ENCODE data around the gene RFXANK. TPM values are rescaled to one million over a fixed set of nuclear protein-coding genes. Genes with fewer than 3 reads are reported as not detected.

The RFXANK gene
- total RNA-seq, 2 donors from 2014 or later: 88.2 to 122 TPM

DNA sequence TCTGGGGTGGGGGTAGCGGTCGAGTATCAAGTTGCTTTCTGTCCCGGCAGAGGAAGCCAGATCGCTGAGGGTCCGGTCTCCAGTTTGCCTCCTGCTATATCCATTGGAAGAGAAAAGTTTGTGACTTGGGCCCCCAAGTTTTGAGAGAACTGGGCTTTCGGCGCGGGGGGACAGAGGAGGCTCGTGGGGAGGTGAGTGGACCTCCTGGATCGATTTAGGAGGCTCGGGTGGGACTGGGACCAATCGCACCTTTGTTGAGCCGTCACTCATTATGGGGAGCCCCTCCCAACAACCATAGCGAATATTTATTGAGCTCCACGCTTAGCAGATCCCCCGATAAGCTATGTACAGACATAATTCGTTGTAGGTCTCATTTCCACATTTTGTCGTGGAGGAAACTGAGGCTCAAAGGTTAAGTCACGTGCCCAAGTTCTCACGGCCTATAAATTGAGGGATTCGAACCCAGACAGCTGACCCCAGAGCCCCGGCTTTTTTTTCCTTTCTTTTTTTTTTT, 909 bp downstream of the RFXANK start:
- Mint-ChIP-seq H3K27ac (peak overlapping the region; percentile 96 to 99), H3K36me3 (peaks cover 16 to 30% of the 10 kb centered on the region in 2 donors), H3K9me3 (no peaks in the 10 kb centered on the region)
- no peak for DNase-seq (ENCODE audit: low spot score in 2 of 2)
- ATAC-seq: peak in 1 of 2 donors; percentile 5

DNA sequence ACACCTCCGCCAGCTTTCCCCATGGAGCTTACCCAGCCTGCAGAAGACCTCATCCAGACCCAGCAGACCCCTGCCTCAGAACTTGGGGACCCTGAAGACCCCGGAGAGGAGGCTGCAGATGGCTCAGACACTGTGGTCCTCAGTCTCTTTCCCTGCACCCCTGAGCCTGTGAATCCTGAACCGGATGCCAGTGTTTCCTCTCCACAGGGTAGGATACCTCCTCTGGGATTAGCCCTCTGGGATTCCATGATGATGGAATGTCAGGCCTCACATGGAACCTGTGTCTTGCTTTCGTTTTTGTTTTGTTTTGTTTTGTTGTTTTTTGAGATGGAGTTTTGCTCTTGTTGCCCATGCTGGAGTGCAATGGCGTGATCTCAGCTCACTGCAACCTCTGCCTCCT, 1.9 kb downstream of the RFXANK start:
- Mint-ChIP-seq H3K9me3 (no peaks in the 10 kb centered on the region), H3K27ac (peak overlapping the region; percentile 96 to 99), H3K36me3 (peaks cover 14 to 29% of the 10 kb centered on the region in 2 donors)
- DNase-seq (ENCODE audit: low spot score in 2 of 2): no peak
- ATAC-seq: no peak

DNA sequence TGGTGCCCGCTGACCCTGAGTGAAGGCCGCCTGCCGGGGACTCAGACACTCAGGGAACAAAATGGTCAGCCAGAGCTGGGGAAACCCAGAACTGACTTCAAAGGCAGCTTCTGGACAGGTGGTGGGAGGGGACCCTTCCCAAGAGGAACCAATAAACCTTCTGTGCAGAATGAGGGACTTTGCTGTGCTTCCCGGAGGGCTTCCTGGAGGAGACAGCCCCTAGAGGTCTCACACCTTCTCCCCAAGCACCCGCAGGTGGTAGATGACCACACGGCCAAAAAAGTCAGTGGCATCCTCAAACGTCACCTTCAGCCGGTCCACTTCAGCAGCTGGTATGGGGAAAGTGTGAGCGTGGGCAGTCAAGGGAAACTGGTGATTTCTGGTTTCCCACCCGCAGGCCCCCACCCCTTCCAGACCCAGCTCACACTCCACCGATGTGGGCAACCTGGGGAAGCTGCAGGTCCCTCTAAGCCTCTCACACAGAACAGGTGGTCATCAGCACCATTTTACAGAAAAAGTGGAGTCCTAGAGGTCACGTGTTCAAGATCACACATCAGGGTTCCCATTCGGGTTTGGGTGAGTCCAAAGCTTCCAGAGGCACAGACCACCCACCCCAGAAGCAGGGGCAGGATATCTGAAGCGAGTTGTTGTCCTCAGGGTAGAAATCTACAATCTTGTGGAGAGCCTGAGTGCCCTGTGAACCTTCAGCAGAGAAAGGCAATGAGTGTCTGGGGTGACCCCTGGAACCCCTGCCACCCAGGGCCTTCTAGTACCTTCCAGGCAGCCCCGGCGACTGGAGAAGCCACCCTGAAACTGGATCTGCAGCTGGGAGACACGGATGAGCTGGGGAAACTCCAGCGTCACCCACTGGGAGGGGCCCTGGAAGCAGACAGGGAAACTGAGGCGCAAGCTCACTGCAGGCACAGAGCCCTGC, 9.9 kb downstream of the RFXANK start:
- H3K36me3 Mint-ChIP-seq: peaks cover 18 to 40% of the 10 kb centered on the region in 2 donors
- no peak for ATAC-seq
- DNase-seq (ENCODE audit: low spot score in 2 of 2): no peak

DNA sequence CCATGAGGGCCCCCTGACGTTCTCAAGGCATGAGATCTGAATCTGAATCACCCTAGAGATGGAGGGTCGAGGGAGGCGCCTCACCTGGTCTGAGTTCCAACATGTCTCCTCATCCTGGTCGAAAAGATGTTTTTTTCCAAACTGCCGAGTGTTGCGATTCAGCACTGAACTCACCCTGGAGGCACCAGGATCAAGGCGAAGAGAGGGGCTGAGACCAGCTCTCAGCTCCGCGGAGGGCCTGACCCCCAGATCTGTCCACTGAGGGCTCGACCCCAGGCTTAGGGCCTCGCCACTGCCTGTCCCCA, 10.6 kb downstream of the RFXANK start:
- DNase-seq (ENCODE audit: low spot score in 2 of 2) (no peak), ATAC-seq (no peak)
- peaks cover 0 to 14% of the 10 kb centered on the region in 2 donors for H3K9me3 Mint-ChIP-seq
- H3K36me3 Mint-ChIP-seq: peaks cover 18 to 40% of the 10 kb centered on the region in 2 donors
- H3K27ac Mint-ChIP-seq: peak overlapping the region; percentile 92 to 97

More for the DNA sequence above, 9.9 kb downstream of the RFXANK start:
- Mint-ChIP-seq H3K9me3 (peaks cover 0 to 7% of the 10 kb centered on the region in 2 donors), H3K27ac (peak overlapping the region; percentile 92 to 97)

DNA sequence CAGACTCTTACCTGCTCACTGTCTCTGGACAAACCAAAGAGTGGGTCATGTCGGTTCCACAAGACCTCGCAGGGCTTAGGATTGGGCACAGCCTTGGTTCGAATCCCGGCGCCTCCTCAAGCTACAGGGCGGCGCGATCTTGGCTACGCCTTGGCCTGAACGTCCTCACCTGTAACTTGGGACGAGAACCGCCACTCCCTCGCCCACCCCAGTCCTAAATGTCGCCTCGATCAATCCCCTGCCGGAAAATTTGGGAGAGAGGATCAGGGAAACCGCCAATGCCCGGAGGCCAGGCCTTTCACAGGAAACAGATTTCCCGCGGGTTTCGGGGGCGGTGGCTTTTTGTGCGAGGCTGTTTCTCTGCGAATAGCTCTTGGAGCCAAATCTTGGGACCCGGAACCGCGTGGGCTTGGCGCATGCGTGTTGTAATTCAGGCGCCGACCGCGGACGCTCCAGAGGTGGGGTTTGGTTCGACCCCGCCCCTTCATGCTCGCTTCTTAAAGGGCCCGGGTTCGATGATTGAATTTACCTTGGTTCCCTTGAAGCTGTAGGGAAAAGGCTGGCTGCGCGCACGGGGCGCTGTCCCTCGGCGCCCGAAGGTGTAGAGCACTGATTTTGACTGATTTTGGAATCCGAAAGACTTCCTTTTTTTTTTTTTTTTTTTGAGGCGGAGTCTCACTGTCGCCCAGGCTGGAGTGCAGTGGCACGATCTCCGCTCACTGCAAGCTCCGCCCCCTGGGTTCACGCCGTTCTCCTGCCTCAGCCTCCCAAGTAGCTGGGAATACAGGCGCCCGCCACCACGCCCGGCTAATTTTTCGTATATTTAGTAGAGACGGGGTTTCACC, 11.2 kb downstream of the RFXANK start, which contains the start of gene NR2C2AP:
NR2C2AP (minus strand) TSS at position 403 of the 845 bp plus-strand sequence; CDS start at position 49, 354 bp downstream.
- H3K27ac Mint-ChIP-seq: peak within 1 kb of the TSS; percentile 92 to 97
- peaks cover 18 to 34% of the 10 kb centered on the region in 2 donors for H3K36me3 Mint-ChIP-seq
- peaks cover 0 to 16% of the 10 kb centered on the region in 2 donors for H3K9me3 Mint-ChIP-seq
- DNase-seq (ENCODE audit: low spot score in 2 of 2): peak; percentile 91 to 93
- peak; percentile 91 to 93 for ATAC-seq

DNA sequence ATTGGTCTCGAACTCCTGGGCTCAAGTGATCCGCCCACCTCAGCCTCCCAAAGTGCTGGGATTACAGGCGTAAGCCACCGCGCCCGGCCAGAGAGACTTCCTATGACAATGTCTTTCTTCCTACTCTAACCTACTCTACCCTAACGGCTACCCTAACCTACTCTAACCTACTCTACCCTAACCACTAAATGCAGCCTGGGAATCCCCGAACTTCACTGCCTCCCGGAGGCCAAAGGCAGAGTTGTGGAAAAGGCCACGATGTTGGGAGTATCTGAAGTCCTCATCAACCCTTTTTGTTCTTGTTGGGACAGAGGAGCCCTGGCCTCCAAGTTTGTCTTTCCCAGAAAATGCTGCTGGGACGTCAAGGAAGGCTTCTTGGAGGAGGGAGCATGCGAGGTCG, 12.1 kb downstream of the RFXANK start:
- peaks cover 18 to 31% of the 10 kb centered on the region in 2 donors for H3K36me3 Mint-ChIP-seq
- peak overlapping the region in 1 of 2 donors; percentile 92 for H3K27ac Mint-ChIP-seq
- peaks cover 0 to 16% of the 10 kb centered on the region in 2 donors for H3K9me3 Mint-ChIP-seq
- DNase-seq (ENCODE audit: low spot score in 2 of 2): no peak
- no peak for ATAC-seq

DNA sequence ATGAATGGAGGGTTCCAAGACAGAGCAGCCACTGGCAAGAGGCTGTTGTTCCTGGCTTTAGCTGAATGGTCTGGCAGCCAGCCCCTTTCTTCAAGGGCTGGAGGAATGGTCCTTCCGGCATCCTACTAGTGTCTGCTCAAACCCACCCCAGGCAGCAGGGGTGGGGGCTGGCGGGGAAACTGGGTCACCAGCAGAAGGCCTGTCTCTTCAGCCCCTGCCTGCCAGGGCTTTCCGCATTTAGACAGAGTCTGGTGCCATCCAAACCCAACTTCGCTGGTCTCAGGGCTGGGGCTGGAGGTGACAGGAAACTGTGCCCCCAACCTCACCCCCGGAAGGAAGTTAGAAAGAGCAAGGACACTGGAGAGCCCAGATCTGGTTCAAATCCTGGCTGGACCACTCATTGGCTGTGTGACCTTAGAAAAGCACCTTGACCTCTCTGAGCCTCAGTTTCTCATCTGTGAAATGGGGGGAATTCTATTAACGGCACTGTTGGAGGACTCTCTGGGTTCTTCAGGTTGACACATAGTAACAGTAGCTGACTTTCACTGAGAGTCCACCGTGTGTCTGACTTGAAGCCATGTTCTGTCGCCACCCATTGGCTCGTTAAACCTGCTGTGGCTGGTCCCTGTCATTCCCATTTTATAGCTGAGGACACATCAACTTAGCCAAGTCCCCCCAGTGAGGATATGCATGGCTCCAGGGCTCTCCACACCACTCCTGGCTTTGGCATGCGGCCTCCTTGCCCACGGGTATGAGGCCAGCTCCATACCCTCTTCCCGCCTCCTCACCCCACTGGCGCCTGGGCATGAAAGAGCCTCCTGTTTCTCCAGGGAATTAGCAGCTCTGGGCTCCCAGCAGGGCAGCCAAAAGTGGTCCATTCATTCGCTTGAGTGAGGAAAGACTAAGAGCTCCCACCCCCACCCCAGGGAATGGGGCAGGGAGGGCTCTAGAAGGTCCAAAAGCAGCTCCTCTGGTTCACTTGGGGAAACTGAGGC, 13.7 kb downstream of the RFXANK start:
- ATAC-seq (no peak), DNase-seq (ENCODE audit: low spot score in 2 of 2) (no peak)
- H3K36me3 Mint-ChIP-seq: peaks cover 18 to 22% of the 10 kb centered on the region in 2 donors
- H3K9me3 Mint-ChIP-seq: peaks cover 0 to 16% of the 10 kb centered on the region in 2 donors
- H3K27ac Mint-ChIP-seq: no peak overlapping the region

DNA sequence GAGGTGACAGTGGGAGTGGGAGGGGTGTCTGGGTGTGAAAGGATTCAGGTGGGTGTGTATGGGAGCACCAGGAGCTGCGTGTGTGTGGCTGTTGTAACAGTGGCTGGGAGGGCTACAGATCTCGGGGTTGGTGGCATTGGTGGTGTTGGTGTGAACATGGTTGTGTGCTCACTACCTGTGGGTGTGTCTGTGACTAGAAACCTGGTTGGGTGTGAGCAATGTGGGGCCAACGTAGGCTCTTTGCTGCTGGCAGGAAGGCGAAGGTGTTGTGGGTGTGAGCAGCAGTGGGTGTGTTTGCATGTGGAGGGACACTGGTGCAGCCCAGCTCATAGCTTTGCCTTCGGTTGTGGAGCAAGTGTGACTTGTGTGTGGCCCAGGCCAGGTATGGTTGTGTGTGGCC, 14.9 kb downstream of the RFXANK start:
- DNase-seq (ENCODE audit: low spot score in 2 of 2) (no peak), ATAC-seq (no peak)
- H3K9me3 Mint-ChIP-seq: peaks cover 0 to 16% of the 10 kb centered on the region in 2 donors
- no peak overlapping the region for H3K27ac Mint-ChIP-seq
- peaks cover 14 to 20% of the 10 kb centered on the region in 2 donors for H3K36me3 Mint-ChIP-seq

DNA sequence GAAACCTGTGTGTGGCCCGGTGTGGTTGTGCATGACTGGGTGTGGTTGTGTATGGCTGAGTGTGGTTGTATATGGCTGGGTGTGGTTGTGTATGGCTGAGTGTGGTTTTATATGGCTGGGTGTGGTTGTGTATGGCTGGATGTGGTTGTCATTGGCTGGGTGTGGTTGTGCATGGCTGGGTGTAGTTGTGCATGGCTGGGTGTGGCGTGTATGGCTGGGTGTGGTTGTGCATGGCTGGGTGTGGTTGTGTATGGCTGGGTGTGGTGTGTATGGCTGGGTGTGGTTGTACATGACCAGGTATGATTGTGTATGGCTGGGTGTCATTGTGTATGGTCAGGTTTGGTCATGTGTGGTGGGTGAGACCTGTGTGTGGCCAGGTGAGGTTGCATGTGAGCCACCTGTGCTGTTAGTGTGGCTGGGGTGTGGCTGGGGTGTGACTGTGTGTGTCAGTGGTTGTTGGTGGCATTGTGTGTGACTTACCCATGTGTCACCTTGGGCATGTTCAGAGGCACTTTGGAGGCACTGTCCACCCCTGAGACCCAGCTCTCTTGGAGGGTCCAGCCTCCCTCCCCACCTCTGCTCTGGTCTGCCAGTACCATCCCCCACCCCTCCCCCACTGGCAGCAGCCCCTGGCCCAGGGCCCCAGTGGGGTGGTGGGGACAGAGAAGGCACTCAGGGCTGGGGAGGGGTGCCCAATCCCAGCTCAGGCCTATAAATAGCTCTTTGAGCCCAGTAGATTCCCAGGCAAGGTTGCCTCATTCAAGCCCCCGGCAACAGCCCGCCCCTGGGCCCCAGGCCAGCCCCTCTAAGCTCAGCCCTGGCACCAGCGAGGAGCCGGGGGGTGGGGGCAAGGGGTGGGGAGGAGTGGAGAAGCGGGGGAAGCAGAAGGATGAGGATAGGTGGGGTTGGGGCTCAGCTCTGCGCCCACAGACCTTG, 15.8 kb downstream of the RFXANK start:
- DNase-seq (ENCODE audit: low spot score in 2 of 2): no peak
- Mint-ChIP-seq H3K27ac (no peak overlapping the region), H3K9me3 (peaks cover 0 to 16% of the 10 kb centered on the region in 2 donors), H3K36me3 (peaks cover 5 to 10% of the 10 kb centered on the region in 2 donors)
- no peak for ATAC-seq

DNA sequence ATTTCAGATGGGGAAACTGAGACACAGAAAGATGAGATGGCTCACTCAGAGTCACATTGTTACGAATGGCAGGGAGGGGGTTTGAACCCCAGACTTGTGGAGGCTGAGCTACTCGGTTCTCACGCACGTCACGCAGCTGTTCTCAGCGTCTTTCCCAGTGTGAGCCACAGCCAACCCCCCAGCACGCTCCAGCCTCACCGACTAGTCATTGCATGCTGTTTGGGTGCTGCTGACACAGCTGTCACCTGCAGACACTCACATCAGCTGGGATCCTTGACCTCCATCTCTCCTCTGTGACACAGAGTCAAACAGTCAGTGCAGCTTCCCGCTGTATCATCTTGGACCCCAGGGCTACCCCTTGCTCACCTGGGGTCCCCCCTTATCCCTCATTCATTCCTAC, 17.3 kb downstream of the RFXANK start:
- DNase-seq (ENCODE audit: low spot score in 2 of 2) (no peak), ATAC-seq (no peak)
- H3K9me3 Mint-ChIP-seq: peaks cover 0 to 12% of the 10 kb centered on the region in 2 donors
- H3K27ac Mint-ChIP-seq: no peak overlapping the region
- H3K36me3 Mint-ChIP-seq: peaks cover under 1 to 5% of the 10 kb centered on the region in 2 donors

DNA sequence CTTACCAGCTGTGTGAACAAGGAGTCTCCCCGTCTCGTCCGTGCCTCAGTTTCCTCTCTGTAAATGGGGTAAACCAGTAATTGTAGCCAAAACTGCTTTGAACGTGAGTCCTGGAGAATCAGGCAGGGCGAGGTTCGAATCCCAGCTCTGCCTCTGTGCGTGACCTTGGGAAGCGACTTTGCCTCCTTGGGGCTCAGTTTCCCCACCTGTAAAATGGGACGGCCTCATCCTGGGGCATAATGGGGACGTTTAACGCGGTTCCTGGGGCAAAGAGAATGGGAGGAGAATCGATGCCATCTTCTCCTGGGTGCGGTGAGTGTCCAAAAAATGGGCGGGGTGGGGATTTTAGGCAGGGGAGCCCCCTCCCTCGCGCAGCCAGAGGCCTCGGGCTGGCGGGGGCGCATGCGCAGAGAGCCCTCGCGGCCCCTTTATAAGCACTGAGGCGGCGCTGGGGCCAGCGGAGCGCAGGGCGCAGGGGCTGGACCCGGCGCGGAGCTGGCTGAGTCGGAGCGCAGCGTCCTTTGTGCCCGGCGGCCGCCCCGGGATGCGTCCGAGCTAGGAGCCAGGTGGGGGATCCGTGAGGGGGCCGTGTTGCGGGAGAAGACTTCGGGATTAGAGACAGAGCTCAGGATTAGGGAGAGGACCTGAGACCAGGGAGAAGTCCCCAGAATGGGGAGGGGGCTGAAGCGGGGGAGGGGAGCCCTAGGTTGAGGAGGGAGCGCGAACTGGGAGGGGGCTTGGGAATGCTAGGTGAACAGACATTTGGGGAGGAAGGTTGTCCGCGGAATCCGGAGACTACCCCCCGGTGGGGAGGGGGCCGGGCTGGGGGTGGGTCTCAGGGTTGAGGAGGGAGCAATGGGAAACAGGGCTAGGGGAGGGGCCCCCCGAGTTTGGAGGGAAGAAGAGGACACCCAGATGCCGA, 19.7 kb downstream of the RFXANK start, which contains the start of gene NCAN:
NCAN (plus strand) TSS at position 460 of the 922 bp plus-strand sequence. CDS start 4,996 bp downstream, outside the sequence.
- DNase-seq (ENCODE audit: low spot score in 2 of 2) (no peak), ATAC-seq (no peak)
- Mint-ChIP-seq H3K27ac (no peak within 1 kb of the TSS), H3K9me3 (peaks cover 0 to 11% of the 10 kb centered on the region in 2 donors), H3K36me3 (peaks cover 0 to 5% of the 10 kb centered on the region in 2 donors)

DNA sequence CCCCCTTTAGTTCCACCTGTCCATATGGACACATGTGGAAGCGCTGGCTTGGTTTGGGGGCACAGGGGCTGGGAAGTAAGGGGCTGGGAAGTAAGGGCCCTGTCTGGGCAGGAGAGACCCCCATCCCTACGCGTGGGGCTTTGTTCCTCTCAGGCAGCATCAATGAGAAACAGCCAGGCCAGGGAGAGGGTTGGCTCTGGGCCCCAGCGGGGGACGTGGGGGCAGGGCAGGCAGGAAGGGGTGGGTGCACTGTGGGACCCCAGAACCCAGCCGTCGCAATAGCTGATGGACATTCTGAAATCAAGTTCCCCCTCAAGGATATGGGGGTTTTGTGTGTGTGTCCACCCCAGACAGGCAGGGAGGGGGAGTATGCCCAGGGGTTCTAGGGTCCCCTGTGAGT, 20.9 kb downstream of the RFXANK start:
- ATAC-seq (no peak), DNase-seq (ENCODE audit: low spot score in 2 of 2) (no peak)
- H3K36me3 Mint-ChIP-seq: peaks cover 0 to 5% of the 10 kb centered on the region in 2 donors
- H3K27ac Mint-ChIP-seq: no peak overlapping the region
- H3K9me3 Mint-ChIP-seq: no peaks in the 10 kb centered on the region

DNA sequence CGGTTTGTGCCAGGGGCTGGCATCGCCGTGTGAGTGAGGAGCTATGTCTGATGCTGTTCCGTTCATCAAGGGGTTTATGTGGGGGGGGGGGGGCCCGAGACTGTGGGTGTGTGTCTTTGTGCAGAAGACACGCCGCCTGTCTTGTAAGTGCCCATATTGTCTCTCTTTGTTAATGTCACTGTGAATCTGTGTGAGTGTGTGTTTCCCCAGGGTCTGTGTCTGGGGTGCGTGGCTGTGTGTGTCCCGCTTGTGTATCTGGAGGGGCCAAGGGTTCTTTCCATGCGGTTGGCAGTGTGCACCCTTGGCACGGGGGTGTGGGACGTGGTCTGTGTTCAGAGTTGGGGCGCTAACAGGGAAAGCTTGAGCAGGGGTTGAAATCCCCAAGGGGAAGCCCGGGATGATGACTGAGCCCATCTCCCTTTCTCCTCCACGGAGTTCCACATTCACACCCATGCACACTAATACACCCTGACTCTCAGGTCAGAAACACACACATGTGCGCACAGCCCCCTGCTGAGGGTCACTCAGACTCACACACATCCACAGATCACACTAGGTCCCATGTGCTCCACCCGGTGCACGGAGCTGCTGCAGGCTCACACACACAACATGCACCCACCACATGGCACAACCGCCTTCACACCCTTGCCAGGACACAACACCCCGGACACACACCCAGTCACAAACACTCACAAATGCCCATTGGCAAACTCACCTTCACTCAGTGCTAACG, 21.5 kb downstream of the RFXANK start:
- Mint-ChIP-seq H3K9me3 (no peaks in the 10 kb centered on the region), H3K36me3 (peaks cover 0 to 5% of the 10 kb centered on the region in 2 donors), H3K27ac (no peak overlapping the region)
- ATAC-seq (no peak), DNase-seq (ENCODE audit: low spot score in 2 of 2) (no peak)
